NCI-H524 treated with DMSO at 0.1 percent for 48 hours (cell line): ENCODE data around the gene DNAJC1.
A peak's percentile ranks its signal among the peaks of the same experiment; 100 is the strongest.
"Not testable (repeated sequence)": the region's sequence is repeated elsewhere in the genome, so short reads cannot be mapped to it uniquely, and the experiment has no call there.

Source experiments
- DNase-seq: peaks from one replicate; lab custom pipeline; 2025; lab: John Stamatoyannopoulos, UW

Gene DNAJC1, protein sequence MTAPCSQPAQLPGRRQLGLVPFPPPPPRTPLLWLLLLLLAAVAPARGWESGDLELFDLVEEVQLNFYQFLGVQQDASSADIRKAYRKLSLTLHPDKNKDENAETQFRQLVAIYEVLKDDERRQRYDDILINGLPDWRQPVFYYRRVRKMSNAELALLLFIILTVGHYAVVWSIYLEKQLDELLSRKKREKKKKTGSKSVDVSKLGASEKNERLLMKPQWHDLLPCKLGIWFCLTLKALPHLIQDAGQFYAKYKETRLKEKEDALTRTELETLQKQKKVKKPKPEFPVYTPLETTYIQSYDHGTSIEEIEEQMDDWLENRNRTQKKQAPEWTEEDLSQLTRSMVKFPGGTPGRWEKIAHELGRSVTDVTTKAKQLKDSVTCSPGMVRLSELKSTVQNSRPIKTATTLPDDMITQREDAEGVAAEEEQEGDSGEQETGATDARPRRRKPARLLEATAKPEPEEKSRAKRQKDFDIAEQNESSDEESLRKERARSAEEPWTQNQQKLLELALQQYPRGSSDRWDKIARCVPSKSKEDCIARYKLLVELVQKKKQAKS

DNA sequence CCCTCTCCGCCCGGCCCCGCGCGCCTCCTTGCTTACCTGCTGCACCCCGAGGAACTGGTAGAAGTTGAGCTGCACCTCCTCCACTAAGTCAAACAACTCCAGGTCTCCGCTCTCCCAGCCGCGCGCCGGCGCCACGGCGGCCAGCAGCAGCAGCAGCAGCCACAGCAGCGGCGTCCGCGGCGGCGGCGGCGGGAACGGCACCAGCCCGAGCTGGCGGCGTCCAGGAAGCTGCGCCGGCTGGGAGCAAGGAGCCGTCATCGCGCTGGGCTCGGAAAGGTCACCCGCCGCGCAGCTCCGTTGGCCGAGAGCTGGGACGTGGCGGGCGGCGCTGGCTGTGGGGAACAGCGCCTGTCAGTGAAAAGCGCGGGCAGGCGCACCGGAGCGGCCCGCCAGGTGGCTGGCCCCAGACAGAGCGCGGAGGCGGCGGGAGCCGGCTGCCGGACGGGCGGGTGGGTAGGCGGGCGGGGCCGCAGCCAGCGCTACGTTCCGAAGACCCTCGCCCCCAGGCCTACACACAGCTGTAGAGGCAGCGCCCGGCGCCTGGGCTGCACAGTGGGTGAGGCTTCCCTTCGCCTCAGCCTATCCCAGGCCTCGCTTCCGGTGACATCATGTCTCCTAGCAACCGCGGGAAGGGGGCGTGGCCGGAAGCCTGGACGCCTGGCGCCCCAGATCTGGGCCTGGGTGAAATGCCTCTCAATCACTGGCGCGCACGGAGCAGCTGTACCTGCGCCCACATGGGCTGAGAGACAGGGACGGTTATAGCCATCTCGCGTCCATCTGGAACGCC, at the start of gene DNAJC1:
Gene DNAJC1 (minus strand): TSS at position 554 of the 787 bp plus-strand sequence. CDS start 296 bp downstream, at position 258.
- DNase-seq = peak; percentile 44

DNA sequence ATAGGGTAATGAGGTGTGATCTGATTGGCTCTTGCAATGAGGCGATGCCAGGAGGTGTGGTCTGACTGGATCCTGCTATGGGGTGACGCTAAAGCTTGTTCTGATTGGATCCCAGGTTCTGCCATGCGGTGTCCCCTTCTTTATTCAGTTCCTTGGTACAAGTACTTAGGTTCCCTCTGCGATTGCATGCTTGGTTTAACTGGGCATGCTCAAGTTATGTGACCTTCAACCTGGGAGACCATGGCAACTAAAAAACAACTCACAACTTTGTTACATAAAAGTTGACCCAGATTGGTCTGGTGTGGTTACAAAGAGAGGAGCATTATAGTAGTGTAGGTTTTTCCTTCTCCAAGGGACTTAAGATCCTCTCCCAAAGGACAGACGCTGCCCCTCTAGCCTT, 49.5 kb upstream of the DNAJC1 start:
- no peak for DNase-seq

DNA sequence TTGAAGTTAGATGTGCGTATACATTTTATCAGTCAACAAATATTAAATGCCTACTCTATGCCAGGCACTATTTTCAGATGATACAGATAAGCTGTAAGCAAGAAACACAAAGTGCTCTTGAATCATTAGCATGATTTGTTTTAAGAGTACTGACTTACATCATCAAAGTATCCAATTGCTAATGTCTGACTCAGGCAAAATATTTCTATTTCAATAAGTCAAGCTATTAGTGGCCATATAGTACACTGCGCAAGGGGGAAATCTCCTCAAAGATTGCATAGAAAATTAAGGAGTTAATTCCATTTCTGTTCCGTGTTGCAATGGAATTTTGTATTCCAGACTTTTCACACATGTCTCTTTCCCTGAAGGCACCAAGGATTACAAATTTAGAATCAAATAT, 46.1 kb upstream of the DNAJC1 start:
- DNase-seq = no peak

DNA sequence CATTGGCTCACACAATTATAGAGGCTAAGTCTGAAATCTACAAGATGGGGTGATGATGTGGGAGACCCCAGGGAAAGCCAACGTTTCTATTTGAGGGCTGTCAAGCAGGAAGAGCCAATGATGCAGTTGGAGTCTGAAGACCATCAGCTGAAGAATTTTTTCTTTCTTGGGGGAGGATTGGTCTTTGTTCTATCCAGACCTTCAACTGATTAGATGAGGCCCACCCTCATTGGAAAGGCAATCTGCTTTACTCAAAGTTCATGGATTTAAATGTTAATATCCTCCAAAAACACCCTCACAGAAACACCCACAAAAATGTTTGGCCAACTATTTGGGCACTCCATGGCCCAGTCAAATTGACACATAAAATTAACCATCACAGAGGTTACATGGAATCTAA, 44.3 kb upstream of the DNAJC1 start:
- DNase-seq = no peak

DNA sequence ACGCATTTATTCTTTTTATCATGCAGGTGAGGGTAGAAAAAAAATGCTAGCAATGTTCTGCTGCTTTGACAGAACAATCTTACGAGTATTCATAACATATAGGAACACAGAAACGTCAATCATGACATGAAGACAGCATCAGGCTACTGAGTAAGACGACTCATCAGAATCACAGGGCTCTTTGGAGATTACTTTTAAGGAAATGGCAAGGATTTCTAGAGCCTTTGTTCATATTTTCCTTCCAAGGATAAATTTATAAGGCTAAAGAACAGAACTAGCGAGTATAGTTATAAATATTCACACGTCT, 39.8 kb upstream of the DNAJC1 start:
- DNase-seq = no peak

DNA sequence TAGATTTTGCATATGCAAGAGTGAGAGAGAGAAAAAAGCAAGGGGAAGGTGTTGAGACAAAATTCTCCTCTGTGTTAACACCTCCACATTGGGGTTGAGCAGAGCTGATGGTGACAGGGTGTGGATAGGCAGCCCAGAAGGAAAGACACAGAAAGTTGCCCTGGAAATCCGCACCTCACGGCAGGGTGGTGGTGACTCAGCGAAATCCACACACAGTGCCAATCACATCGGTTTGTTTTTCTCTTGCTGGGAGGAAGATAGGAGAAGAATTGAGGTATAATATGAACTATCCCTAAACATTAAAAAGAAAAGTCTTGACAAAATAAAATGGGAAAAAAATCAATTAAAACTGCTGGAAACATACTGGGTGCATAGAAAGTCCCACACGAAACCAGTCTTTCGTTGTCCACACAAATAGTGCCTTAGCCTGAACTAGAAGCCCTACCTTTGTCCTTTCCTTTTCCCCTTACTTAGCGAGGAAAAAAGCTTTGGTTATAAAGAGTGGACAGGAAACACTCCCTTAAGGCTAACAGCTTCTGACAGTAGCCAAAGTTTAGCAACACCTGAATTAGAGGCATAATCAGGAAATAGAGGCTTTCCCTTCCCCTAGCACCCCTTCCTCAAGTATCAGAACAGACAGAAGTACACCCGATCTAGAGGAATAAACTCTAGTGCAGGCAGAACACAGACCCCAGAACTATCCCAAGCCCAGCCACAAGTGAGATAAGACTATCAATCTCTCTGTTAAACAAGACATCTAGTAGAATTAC, 39.2 kb upstream of the DNAJC1 start:
- no peak for DNase-seq

DNA sequence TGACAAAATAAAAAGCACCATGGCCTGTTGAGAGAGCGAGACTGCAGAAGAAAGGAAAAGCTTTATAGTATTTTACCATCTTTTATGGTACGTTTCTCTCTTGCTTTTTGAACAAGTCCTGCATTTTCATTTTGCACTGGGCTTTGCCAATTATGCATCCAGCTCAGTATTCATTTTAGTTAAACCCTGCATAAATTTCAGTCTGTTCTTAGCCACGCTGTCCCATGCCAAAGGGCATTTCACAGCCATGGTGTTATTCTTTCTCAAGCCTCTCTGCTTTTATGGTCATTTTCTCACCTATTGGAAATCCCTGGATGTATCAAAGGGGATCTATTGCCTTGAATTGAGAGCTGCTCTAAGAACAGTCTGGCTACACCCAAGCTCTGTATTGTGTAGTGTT, 30.8 kb upstream of the DNAJC1 start:
- DNase-seq = no peak

DNA sequence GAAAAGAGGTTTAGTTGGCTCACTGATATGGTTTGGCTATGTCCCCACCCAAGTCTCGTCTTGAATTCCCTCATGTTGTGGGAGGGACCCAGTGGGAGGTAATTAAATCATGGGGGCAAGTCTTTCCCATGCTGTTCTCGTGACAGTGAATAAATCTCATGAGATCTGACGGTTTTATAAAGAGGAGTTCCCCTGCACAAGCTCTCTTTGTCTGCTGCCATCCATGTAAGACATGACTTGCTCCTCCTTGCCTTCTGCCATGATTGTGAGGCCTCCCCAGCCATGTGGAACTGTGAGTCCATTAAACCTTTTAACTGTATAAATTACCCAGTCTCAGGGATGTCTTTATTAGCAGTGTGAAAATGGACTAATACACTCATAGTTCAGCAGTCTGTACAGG, 28.7 kb upstream of the DNAJC1 start:
- DNase-seq = not testable (repeated sequence)

DNA sequence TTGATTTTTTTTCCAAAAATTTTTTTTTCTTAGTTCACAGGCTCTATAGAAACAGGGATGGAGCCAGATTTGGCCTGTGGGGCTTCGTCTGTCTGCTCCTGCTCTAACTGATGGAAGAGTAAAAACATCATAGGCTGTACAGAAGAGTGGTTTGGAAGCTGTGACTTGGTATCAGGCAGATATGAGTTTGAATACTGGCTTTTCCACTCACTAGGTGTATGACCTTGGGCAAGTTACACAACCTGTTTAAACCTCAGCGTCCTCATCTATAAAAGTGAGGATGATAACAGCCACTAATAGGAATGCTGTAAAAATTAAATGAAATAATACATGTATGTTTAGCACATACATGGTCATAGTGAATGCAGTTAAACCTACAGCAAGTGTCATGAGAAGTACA, 26.9 kb upstream of the DNAJC1 start:
- no peak for DNase-seq

DNA sequence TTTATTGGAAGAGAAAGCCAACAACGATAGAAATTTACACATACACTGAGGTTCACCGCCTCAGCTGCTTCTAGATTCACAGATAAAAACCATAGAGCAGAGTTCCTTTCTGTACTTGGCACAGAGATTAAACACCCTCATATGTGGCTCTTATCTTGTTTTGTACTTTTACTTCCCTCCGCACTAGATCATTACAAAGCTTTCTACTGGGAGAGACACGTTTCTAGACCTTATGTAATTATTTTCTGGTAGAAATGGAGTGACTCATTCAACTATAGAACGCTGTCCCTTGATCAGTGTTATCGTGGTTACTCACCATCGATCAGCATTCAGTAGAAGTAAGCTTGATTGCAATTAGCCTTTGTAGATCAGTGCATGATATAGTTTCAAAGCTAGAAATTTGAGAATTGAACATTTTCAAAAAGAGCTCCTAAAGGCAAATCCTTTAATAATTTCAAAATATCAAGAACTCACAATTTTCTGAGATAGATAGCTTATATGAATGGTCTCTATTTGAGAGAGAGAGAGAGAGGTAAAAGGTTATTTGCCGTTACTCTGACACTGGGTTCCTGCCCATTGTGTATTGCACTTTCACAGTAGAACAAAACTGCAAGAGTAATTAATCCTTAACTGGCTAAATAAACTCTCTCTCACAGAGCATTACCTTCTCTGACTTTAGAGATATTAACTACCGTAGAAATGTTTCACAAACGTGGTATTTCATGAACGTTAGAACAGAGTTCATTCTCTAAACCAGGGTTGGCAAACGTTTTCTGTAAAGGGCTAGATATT, 26.1 kb upstream of the DNAJC1 start:
- DNase-seq = no peak

DNA sequence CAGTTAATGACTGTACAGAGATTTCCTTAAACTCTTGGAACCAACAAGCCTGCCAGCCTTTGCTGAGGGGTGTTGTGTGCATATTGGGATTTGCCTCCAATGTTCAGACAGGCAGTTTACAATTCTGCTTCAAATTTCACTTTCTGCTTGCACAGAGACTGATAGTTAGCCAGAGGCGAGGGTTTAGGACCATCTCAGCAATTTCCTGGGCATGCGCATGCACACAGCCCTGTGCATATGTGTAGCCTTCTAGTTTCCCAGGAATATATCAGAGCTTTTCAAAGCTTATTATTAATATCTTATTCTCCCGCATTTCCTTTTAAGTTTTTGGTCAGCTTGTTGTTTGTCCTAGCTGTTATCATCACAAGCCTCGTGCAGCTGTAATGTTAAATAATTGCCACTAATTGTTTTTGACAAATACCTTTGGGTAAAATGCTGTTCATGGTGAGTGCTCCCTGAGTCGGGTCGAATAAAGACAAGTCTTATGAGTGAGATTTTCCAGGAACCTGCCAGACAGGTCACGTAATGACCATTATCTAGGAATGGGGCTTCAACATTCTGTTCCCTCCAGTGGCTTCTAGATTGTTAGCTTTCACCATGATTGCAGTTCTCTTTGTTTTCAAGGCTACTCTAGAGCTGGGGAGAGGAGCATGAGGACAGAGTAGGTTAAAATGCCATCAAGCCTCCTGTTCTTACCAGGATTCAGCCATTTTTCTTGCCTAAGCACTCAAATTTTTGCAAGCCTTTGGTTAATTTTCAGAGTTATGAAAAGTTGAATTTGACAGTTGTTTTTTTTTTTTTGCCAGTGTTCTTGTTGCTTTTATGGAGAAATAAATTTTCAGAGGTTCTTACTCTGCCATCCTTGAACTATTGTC, 24.1 kb upstream of the DNAJC1 start:
- DNase-seq = no peak

DNA sequence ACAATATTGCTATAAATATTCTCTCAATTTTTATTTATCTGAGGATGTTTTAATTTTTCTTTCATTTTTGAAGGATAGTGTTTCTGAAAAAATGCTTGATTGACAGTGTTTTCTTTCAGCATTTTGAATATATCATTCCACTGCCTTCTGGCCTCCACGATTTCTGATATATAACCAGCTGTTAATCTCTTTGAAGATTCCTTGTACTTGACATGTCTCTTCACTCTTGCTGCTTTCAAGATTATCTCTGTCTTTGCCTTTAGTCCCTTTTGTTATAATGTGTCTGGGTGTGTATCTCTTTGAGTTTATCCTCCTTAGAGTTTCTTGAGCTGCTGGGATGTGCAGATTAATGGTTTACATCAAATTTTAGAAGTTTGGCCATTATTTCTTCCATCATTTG, 22.8 kb upstream of the DNAJC1 start:
- no peak for DNase-seq

DNA sequence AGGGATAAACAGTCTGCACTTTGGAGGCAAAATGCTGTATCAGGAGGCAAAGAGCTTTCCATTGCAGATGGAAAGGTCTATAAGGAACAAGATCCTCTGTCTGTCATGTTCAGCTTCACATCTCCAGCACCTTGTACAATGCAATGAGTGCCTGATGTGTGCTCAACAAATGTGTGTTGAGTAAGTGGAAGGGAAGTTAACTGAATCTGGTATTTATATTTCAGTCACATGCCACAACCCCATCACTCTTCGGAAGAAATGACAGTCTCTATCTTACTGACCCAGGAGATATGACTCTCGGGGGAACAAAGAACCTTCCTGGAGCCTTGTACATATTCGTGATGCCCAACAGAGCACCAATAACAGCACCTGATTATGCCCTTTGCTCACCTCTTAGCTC, 20.0 kb upstream of the DNAJC1 start:
- DNase-seq = no peak

DNA sequence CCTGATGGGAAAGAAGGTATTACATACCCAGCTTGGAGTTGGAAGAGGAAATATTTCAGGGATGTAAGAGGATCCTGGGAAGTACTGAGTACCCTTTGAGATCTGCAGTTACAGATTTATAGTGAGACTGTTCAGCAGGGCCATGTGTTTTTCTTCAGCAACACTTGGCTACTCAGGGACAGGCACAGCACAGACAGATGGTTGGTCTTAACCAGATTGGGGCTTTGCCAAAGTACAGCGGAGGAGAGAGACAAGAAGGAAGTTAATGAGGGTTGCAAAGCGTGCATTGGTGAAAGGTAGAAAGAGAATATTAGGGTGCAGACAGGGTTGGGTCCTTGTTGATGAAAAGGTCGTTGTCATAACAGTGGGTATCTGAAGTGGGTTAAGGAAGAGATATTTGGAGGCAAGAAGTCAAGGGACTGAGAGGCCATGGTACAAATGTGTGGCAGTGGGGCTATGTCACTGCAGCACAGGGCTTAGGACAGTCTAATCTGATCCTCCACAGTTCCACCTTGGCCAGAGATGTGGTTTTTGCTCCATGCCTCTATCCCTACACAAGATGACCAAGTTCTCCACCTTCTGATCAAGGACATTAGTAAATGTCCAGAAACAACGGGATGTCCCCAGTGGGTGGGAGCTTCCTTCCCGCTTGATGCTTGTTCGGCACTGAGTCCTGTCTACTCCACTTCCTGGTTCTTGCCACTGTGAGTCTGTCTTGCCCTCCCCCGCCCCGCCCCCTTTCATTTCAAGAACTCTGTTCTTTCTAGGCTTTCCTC, 18.9 kb upstream of the DNAJC1 start:
- DNase-seq = peak; percentile 61

DNA sequence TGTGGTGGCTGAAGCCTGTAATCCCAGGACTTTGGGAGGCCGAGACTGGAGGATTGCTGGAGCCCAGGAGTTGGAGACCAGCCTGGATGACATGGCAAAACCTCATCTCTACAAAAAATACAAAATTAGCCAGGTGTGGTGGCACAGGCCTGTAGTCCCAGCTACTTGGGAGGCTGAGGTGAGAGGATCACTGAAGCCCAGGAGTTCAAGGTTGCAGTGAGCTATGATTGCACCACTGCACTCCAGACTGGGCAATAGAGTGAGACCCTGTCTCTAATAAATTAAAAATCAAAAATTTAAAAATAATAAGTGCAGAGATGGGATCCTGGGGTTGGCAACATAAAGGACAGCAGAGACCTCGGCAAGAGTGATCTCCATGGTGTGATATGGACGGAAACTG, 17.6 kb upstream of the DNAJC1 start:
- not testable (repeated sequence) for DNase-seq

DNA sequence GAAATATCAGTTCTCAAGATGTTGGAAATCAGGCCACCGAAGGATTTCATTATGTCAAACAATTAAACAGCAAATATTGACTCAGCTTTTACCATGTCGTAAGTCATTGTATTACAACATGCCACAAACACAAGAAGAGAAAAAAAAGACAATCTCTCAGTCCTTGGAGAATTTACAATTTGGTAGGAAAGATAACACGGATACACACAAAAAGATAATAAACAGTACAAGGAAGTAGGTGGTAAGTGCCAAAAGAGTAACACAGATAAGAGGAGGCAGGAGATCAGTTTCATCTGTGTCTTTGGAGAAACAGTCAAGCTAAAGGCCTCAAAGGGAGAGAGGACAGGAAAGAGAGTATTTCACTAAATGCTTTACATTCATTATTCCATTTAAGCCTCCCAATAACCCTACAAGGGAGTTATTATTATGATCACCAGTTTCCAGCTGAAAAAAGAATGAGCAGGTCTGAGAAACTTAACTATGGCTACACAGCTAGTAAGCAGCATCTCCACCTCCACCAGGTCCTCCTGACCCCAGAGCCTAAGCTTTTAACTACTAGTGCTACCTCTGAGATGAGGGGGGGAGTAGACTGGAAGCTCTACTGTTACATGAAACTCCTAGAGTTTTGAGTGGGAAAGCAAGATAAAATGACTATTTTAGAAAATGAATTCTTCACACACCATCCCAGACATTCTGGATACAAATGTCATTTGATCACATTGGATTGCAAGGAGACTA, 13.9 kb upstream of the DNAJC1 start:
- DNase-seq = no peak

DNA sequence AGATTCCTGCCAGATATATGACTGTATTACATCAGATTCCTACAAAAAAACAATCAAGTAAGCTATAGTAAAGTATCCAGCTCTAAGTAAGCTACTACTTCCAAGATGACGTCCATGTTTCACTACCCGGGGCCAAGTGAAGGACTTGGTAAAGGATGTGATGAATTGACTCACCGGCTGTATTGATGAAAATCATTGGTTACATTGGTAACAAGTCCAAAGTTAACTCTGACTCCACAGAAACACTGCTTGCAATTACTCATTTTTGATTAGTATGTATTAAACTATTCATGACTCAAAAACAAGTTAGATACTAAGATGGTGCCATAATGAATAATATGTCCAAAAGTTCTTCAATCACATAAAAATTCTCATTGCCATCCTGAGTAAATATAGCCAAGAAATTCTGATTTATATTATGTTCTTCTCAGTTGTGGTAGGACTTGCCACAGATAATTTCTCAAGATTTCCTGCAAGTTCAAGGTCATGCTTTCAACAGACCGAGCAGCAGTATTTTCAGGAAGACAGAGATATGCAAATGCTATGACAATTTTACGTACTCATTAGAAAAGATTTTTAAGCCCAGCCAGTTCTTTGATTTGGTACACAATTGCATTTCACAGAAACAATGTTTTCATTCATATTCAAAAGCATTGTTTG, 12.6 kb upstream of the DNAJC1 start:
- DNase-seq = no peak

DNA sequence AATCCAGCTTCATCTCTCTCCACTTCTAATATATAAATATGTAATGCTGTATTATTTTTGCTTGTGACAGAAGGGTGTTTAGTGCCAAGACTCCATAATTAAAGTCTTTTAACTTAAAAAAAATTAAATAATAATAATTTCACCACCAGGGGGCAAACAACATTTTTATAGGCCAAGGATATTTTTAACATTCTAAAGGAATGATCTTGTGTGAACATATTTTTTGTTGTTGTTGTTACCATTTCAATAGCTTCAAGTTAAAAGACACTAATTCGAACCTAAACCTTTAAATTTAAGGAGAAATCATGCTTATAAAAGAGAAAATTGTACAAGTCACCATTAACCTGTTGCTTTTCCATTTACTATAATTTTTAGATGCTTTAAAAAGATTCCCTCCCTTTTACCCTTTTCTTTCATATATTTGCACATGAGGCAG, 7.5 kb upstream of the DNAJC1 start:
- no peak for DNase-seq

DNA sequence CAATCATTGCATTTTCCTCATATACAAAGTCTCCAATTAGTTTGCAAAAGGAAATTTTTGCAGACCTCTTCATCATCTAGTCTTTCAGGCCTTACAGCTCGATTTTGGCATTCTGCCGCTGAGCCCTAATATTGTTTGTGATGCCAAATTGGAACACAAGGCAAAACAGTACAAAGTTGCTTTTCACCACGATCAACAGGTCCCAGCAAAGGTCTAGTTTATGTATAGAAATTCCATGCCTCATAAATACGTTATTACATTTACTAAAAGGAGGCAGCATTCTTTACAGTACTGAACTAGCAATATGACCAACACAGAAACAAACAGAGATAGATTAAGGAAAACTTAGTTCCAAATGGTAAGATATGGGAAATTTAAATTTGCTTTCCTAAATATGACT, 7.0 kb upstream of the DNAJC1 start:
- no peak for DNase-seq
